Astrocyte (in vitro differentiated cells and primary cell): ENCODE measurements around the gene NSMF. TPM values are rescaled to one million over a fixed set of nuclear protein-coding genes. Genes with fewer than 3 reads are reported as not detected.

Experiments used
- DNase-seq: peaks from one replicate; pipeline ENCODE4 v3.0.0-alpha.2; 2010; ENCODE audit warnings: low read depth
- FAIRE-seq: peaks from 2 replicates; lab custom pipeline; 2011; peaks lifted over from hg19 to GRCh38; lab: Jason Lieb, UNC
- H2AFZ ChIP-seq: 2 replicates; pipeline ENCODE4 v1.6.0; 2012; ENCODE audit warnings: low read depth, low read length, inconsistent platforms
- H3K27ac ChIP-seq: 2 replicates; pipeline ENCODE4 v1.5.1; 2011; ENCODE audit warnings: low read depth, low read length, inconsistent platforms
- H3K27me3 ChIP-seq: 2 replicates; pipeline ENCODE4 v1.6.0; 2011; ENCODE audit warnings: low read length, inconsistent platforms; ENCODE audit not compliant: insufficient read depth
- H3K36me3 ChIP-seq: 2 replicates; pipeline ENCODE4 v1.5.1; 2011; ENCODE audit warnings: low read length, inconsistent platforms; ENCODE audit not compliant: insufficient read depth
- H3K4me1 ChIP-seq: 2 replicates; pipeline ENCODE4 v1.5.1; 2011; ENCODE audit warnings: low read length, inconsistent platforms; ENCODE audit not compliant: insufficient read depth
- H3K4me2 ChIP-seq: 2 replicates; pipeline ENCODE4 v1.6.0; 2012; ENCODE audit warnings: low read length, inconsistent platforms
- H3K4me3 ChIP-seq: 2 replicates; pipeline ENCODE4 v1.5.1; 2011; ENCODE audit warnings: low read depth, mild to moderate bottlenecking, low read length, inconsistent platforms; ENCODE audit not compliant: insufficient read depth
- H3K79me2 ChIP-seq: 2 replicates; pipeline ENCODE4 v1.6.0; 2012; ENCODE audit warnings: mild to moderate bottlenecking, low read length, inconsistent platforms; ENCODE audit not compliant: insufficient read depth
- H3K9ac ChIP-seq: 2 replicates; pipeline ENCODE4 v1.6.0; 2012; ENCODE audit warnings: mild to moderate bottlenecking, low read length, inconsistent platforms
- H3K9me3 ChIP-seq: 2 replicates; pipeline ENCODE4 v1.5.1; 2012; ENCODE audit warnings: low read depth, mild to moderate bottlenecking, low read length, inconsistent platforms; ENCODE audit not compliant: insufficient read depth
- H4K20me1 ChIP-seq: 2 replicates; pipeline ENCODE4 v1.6.0; 2012; ENCODE audit warnings: low read length, inconsistent platforms; ENCODE audit not compliant: insufficient read depth
- H3K27ac Mint-ChIP-seq: one replicate; pipeline ENCODE4 v1.8.0; 2021; ENCODE audit warnings: mild to moderate bottlenecking, mixed read lengths; ENCODE audit not compliant: unreplicated experiment
- H3K27me3 Mint-ChIP-seq: one replicate; pipeline ENCODE4 v1.8.0; 2021; ENCODE audit warnings: low read depth, mixed read lengths; ENCODE audit not compliant: unreplicated experiment
- H3K36me3 Mint-ChIP-seq: one replicate; pipeline ENCODE4 v1.8.0; 2021; ENCODE audit warnings: low read depth, mixed read lengths; ENCODE audit not compliant: unreplicated experiment
- H3K4me1 Mint-ChIP-seq: one replicate; pipeline ENCODE4 v1.8.0; 2021; ENCODE audit warnings: low read depth, mixed read lengths; ENCODE audit not compliant: unreplicated experiment
- H3K4me3 Mint-ChIP-seq: one replicate; pipeline ENCODE4 v1.8.0; 2021; ENCODE audit warnings: mild to moderate bottlenecking, moderate library complexity, mixed read lengths; ENCODE audit not compliant: unreplicated experiment
- H3K9me3 Mint-ChIP-seq: one replicate; pipeline ENCODE4 v1.8.0; 2021; ENCODE audit warnings: mild to moderate bottlenecking, mixed read lengths; ENCODE audit not compliant: unreplicated experiment
- CTCF ChIP-seq: IDR thresholded peaks from 2 replicates; pipeline ENCODE4 v1.5.1; 2011; ENCODE audit warnings: low read depth, mild to moderate bottlenecking, inconsistent platforms, low read length, moderate library complexity; ENCODE audit not compliant: insufficient read depth
- EZH2 ChIP-seq: IDR thresholded peaks from 2 replicates; pipeline ENCODE4 v1.6.1; 2012; ENCODE audit warnings: mild to moderate bottlenecking, low read length, inconsistent platforms; ENCODE audit not compliant: insufficient read depth
- total RNA-seq: library from RNA; stranded (reverse); gene quantifications from 2 replicates; pipeline ENCODE4 v1.2.1, GENCODE V29; 2021

NSMF gene
- total RNA-seq, 1 donor from 2014 or later = 50.5 TPM

GRCh38 chr9:137427454-137428310 lies 31.5 kb downstream of the NSMF start:
- H3K4me1 ChIP-seq = peaks cover 5% of the 10 kb centered on the region
- FAIRE-seq = no peak
- H3K4me1 Mint-ChIP-seq = no peaks in the 10 kb centered on the region

DNA sequence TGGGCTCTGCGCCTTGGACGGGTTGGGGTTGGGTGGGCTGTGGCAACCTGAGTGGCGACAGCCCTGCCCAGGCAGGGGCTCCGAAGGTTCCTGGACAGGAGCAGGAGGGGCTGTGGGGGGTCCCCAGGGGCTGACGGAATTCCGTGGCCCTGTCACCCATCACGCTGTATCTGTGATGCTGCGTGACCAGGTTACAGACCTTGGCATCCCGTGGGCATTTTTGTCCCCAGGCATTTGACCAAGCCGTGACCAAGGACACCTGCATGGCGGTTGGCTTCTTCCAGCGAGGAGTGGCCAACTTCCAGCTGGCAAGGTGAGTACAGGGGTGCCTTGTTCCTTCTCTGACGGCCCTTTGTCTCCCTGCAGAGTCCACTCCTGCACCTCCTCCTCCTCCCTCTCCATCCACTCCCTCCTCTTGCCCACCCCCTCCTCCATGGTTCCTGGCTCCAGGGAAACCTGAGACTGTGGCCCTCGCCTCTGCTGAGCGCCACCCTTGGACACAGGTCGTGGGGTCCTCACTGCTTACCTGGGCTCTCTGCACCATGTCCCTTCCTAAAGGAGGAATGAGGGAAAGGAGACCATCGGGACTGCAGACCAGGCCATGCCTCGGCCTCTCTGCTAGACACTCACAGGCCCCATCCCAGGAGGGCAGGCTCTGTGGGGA lies 33.0 kb downstream of the NSMF start:
- Histone ChIP-seq H3K79me2 (peaks cover 12% of the 10 kb centered on the region), H3K9ac (no peak overlapping the region), H3K4me2 (no peak overlapping the region), H3K27ac (no peak overlapping the region), H3K9me3 (no peaks in the 10 kb centered on the region), H3K36me3 (no peaks in the 10 kb centered on the region), H3K4me3 (no peak overlapping the region), H4K20me1 (no peaks in the 10 kb centered on the region), H2AFZ (no peak overlapping the region), H3K27me3 (no peaks in the 10 kb centered on the region), H3K4me1 (peaks cover 15% of the 10 kb centered on the region)
- FAIRE-seq = no peak
- H3K27ac Mint-ChIP-seq = no peak overlapping the region
- no peaks in the 10 kb centered on the region for H3K4me1 Mint-ChIP-seq
- TF ChIP-seq EZH2 (no peak), CTCF (no peak)
- no peaks in the 10 kb centered on the region for H3K36me3 Mint-ChIP-seq
- H3K27me3 Mint-ChIP-seq = no peaks in the 10 kb centered on the region
- no peaks in the 10 kb centered on the region for H3K9me3 Mint-ChIP-seq
- DNase-seq = no peak
- H3K4me3 Mint-ChIP-seq = no peak overlapping the region

More at GRCh38 chr9:137427454-137428310, 31.5 kb downstream of the NSMF start:
- H4K20me1 ChIP-seq = no peaks in the 10 kb centered on the region
- H3K9me3 Mint-ChIP-seq = no peaks in the 10 kb centered on the region
- no peak overlapping the region for H3K27ac ChIP-seq
- H3K27me3 Mint-ChIP-seq = no peaks in the 10 kb centered on the region
- no peaks in the 10 kb centered on the region for H3K36me3 Mint-ChIP-seq
- no peak overlapping the region for H3K4me2 ChIP-seq
- H2AFZ ChIP-seq = no peak overlapping the region
- no peaks in the 10 kb centered on the region for H3K79me2 ChIP-seq
- no peaks in the 10 kb centered on the region for H3K27me3 ChIP-seq
- TF ChIP-seq EZH2 = no peak
- TF ChIP-seq CTCF = no peak
- H3K27ac Mint-ChIP-seq = no peak overlapping the region
- no peak for DNase-seq
- H3K4me3 Mint-ChIP-seq = no peak overlapping the region
- H3K9ac ChIP-seq = no peak overlapping the region
- H3K4me3 ChIP-seq = no peak overlapping the region
- no peaks in the 10 kb centered on the region for H3K9me3 ChIP-seq
- H3K36me3 ChIP-seq = no peaks in the 10 kb centered on the region
